ENCODE data around the gene CDY2A.
"Not testable (repeated sequence)": the region's sequence is repeated elsewhere in the genome, so short reads cannot be mapped to it uniquely, and the experiment has no call there.

The CDY2A gene, protein sequence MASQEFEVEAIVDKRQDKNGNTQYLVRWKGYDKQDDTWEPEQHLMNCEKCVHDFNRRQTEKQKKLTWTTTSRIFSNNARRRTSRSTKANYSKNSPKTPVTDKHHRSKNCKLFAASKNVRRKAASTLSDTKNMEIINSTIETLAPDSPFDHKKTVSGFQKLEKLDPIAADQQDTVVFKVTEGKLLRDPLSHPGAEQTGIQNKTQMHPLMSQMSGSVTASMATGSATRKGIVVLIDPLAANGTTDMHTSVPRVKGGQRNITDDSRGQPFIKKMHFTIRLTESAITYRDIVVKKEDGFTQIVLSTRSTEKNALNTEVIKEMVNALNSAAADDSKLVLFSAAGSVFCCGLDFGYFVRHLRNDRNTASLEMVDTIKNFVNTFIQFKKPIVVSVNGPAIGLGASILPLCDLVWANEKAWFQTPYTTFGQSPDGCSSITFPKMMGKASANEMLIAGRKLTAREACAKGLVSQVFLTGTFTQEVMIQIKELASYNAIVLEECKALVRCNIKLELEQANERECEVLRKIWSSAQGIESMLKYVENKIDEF

DNA sequence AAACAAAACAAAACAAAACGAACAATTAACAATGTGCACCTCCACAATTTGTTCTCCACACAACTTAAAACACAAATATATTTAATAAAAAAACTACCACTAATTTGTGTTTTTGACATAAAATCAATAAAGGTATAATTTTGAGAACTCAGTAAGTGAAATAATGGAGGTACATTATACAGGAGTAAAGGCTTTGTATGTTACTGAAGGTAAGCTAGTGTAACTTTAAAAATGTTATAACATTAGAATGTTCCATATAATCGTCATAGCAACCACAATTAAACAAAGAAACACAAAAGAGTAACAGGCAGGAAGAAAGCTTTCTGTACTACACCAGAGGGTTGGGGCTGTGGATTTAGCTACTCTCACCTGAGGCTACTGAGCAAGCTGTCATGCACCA is at the start of gene CDY2A:
Gene CDY2A (plus strand): TSS at position 301 of the 400 bp plus-strand sequence. CDS start 328 bp downstream, outside the sequence.
- not testable (repeated sequence) for DNase-seq (ENCODE audit: low read depth); H3K4me3 ChIP-seq (ENCODE audit: control insufficient read depth, low read depth, low read length)

DNA sequence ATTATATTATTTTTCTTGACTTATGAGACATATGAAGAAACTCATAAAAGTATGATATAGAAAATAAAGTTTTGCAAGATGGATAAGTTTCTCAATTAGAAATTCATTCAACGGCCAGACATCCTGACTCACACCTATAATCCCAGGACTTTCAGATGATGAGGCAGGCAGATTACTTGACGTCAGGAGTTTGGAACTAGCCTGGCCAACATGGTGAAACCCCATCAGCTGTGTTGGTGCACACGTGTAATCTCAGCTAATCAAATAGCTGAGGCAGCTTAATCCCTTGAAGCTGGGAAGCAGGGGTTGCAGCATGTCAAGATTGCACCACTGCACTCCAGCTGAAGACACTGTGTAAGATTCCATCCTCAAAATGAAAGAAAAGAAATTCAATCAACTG is 28.0 kb upstream of the CDY2A start:
- H3K4me3 ChIP-seq (ENCODE audit: control insufficient read depth, low read depth, low read length); DNase-seq (ENCODE audit: low read depth): not testable (repeated sequence)

DNA sequence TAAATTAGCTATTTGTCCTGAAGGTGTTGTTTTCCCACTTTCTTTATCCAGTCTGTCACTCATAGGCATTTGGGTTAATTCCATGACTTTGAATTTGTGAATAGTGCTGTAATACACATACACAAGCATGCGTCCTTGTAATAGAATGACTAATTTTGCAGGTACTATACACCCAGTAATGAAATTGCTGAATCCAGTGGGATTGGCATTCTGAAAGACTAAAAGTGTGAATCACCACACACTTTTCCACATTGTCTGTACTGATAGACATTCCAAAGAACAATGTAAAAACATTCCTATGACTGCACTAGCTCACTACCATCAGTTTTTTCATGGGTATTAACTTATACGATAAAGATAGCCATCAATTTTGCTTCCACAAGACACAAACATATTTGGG is 27.3 kb upstream of the CDY2A start:
- DNase-seq (ENCODE audit: low read depth); H3K4me3 ChIP-seq (ENCODE audit: control insufficient read depth, low read depth, low read length): not testable (repeated sequence)

DNA sequence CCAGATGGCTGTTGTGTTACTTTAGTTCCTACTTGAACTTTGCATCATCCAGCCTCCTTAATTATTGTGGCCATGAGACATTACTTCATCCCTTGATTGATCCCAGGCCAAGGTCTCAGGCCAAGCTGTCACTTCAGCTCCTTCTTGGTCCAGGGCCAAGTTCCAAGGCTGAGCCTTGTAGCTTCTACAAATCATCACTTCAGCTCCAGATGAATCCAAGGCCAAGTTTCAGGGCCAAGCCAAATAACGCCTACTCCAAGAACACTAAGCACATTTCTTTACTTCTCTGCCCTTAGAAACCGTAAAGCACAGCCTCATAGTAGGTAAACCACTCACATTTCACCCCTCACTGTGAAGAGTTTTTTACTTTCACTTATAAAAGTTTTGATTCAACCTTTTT is 1.7 kb upstream of the CDY2A start:
- not testable (repeated sequence) for H3K4me3 ChIP-seq (ENCODE audit: control insufficient read depth, low read depth, low read length); DNase-seq (ENCODE audit: low read depth)

DNA sequence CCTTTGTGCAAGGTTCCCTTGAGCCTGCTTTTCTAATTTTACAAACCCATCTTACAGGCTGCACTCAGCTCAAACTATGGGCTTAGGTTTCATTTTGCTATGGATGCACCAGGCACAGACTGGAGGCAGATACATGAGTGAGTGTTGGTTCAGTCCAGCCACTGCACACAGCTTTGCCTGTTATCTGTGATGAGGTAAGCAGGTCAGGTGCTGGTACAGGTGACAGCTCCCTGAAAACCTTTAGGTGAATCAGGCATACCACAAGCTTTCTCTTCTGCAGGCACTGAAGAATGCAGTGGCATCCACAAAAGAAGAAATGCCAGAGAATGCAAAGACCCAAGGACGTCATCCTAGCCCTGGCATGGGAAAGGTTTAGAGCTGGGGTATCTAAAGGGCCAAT is 3.3 kb downstream of the CDY2A start:
- not testable (repeated sequence) for H3K4me3 ChIP-seq (ENCODE audit: control insufficient read depth, low read depth, low read length); DNase-seq (ENCODE audit: low read depth)

DNA sequence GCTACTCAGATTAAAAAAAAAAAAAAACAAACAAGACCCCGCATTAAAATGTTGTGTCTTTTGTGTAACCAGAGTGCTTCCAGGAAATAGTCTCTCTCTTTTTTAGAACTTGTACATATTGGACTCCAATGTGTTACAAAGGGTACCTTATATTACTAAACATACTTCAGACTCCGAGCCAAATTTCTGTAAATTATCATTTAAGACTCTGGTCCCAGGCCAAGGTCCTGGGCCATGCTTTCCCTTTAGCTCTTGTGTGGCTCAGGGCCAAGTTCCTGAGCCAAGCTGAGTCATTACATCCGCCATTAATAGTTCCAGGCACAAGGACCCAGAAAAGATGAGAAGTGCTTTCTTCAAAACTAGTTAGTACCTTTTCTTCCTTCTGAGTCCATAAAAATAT is 4.6 kb downstream of the CDY2A start:
- not testable (repeated sequence) for H3K4me3 ChIP-seq (ENCODE audit: control insufficient read depth, low read depth, low read length); DNase-seq (ENCODE audit: low read depth)

DNA sequence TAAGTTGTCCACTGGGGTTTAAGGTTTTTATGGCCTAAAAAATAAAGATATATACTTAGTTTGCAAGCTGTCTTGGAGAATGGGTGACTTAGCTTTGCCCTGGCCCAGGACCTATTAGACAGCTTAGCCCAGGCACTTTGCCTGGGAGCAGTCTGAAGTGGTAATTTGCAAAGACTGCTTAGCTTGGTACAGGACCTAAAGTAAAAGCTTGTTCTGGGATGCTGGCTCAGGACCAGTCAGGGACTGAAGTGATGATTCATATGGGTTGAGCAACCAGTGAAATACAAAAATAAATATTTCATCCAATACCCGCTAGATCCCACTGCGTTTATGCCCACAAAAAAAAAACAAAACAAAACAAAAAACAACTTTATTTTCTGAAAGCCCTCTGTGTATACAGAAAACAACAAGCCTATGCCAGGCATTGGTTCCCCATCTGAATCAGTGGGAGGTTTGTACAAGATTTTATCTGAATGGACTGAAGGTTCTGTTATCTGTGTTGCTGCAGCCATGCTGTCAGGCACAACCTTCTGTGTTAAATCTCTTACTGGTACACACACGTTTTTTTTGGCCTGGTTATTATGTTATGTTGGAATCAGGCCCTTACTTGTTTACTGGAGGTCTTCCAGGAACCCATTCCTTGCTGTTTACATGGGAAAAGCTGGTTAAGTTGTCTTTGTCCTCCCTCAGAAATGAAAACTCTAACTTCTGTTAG is 8.7 kb downstream of the CDY2A start:
- not testable (repeated sequence) for DNase-seq (ENCODE audit: low read depth); H3K4me3 ChIP-seq (ENCODE audit: control insufficient read depth, low read depth, low read length)

DNA sequence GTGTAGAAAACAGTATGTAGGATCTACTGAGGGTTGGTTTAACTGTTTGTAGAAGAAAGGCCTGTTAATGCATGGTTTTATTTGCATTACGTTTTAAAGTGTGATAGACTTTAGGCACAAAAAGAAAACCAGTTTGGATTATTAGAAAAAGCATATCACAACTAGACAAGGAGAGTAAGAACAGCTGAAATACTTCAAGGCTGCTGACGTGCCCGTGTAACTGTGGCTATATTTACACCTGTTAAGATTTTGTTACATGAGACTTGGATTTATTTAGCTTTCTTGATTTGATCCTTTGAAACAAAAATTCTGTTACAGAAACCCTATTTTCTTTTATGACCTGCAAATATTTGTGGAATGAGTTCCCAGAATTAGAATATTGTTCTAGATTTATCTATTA is 9.3 kb downstream of the CDY2A start:
- DNase-seq (ENCODE audit: low read depth); H3K4me3 ChIP-seq (ENCODE audit: control insufficient read depth, low read depth, low read length): not testable (repeated sequence)

DNA sequence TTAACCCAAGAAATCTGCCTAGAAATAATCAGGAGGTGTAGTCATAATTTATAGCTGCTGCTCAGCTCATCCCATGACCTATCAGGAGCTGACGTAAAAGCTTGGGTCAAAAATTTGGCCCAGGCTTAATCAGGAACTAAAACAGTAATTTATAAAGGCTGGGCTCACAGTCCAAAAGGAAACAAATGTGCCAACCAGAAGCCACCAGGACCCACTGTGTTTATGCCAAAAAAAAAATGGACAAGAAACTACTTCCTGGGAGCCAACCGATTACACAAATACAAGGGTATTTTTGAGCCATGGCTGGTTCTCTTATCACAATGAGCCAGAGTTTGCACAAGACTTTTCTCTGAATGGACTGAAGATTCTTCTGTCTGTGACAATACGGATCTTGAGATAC is 19.4 kb downstream of the CDY2A start:
- not testable (repeated sequence) for H3K4me3 ChIP-seq (ENCODE audit: control insufficient read depth, low read depth, low read length); DNase-seq (ENCODE audit: low read depth)

DNA sequence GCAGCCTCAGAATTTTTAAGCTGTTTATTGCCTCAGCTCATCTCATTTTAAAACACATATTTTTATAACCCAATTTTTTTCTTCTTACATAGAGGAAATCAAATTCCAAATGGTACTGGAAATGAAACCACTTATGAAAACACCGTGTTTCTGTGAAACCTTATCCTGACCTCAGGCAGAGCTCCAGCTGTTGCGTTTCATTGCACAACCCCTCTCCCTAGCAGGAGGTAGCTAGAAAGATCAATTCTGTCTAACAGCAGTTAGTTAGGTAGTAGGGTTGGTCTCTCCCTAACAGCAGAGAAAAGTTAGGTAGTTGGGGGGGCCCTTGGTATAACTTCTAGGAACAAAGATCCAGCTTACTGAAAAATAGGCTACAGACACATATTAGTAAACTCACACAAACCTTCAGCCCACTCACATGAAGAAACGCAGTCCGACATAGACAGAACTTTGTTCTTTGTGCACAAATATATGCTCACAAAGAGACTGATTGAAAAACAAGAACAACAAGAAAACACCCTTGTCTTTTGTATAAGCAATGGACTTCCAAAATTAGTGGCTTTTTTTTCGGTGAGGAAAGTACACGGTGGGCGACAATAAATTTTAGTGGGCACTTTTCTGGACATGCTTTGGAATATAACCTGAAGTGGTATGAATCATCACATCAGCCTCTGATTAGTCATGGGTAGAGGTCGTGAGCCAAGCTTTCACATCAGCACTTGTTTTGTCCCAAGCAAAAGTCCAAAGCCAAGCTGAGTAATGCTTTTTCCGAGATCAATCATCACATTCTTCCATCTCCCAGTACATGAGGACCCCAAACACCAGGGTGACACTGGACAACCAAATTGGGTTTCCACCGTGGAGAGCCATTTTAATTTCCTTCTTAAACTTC is 22.8 kb downstream of the CDY2A start:
- DNase-seq (ENCODE audit: low read depth); H3K4me3 ChIP-seq (ENCODE audit: control insufficient read depth, low read depth, low read length): not testable (repeated sequence)

DNA sequence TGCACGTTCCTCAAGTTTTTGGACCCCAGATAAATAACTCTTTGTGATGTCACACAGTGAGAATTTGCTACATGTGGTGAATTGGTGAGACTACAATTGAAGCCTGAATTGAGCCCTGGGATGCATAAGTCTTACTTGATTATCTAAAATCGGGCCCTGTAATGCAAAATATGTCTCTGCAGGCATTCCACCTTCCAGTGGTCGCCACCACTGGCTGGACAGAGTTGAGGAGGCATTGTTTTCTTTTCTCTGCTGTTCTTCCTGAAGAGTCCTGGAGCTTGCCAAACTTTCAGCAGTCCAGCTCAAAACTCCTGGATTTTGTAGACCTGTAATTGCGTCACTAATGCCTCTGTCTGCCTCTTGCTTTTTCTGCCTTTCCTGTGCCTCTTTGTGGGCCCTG is 23.5 kb downstream of the CDY2A start:
- not testable (repeated sequence) for DNase-seq (ENCODE audit: low read depth); H3K4me3 ChIP-seq (ENCODE audit: control insufficient read depth, low read depth, low read length)

DNA sequence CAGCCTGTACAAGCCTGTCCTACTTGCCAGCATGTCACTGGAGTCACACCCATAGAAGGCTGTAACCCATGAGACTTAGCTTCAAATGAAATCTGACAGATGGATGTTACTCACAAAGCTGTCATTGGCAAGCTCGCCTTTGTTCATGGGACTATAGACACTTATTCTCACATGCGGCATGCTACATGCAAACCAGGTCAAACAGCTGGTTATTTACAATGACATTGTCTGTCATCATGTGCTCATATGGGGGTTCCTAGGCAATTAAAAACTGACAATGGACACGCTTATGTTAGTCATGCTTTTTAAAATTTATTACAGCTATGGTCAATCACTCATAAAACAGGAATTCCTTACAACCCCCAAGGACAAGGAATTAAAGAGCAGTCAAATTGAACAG is 30.9 kb downstream of the CDY2A start:
- not testable (repeated sequence) for DNase-seq (ENCODE audit: low read depth)

DNA sequence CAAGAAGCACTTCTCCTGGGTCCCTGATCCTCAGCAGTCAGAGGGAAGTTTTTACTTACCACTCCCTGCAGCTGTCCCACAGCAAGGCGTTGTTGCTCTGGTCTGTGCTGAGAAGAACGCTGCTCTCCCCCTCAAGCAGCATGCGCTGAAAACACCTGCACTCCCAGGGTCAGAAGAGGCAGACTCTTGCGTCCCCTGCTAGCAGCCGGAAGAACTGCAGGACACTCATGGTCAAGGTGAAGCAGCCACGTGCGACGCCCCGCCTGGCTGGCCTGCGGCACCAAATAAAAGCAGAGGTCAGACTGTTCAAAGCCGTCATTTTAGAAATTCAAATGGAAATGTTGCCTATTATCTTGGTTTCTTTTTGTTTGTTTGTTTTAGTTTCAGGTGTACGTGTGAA is 47.9 kb downstream of the CDY2A start:
- not testable (repeated sequence) for DNase-seq (ENCODE audit: low read depth); H3K4me3 ChIP-seq (ENCODE audit: control insufficient read depth, low read depth, low read length)

More for the DNA sequence above, 30.9 kb downstream of the CDY2A start:
- H3K4me3 ChIP-seq (ENCODE audit: control insufficient read depth, low read depth, low read length), result not testable (repeated sequence)
